Measurements from ENCODE around the gene FILIP1L. TPM values are rescaled to one million over a fixed set of nuclear protein-coding genes. Genes with fewer than 3 reads are reported as not detected.

FILIP1L gene
- polyA plus RNA-seq (2012; ENCODE audit: insufficient read depth, insufficient read length), result not detected

DNA sequence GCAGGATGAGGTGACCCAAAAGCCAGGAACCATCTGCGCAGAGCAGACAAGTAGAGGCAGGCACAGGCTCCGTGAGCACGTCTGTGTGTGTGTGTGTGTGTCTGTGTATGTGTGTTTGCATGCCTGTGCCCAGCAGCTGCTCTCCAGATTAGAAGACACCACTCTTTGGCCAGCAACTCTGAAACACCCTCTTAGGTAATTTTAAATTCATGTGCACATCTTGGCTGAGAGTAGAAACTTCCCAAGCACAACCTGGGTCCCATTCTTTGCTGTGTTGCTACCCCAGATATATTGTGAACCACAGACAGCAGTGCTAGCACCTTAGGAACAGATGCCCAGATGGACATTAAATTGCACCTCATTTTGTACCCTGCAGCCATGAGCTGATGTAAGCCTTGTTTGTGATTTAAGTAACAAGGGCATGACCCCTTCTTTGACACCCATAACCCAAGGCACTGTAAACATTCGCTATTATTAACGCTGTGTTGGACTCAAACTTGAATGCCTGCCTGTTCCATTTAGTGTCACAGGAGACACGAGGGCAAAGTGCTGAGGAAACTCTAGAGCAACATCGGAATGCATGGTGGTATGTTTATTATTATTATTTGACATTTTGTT is at the start of gene FILIP1L:
Gene FILIP1L, minus strand, starts transcription at position 89 of the 618 bp plus-strand sequence.
- H3K4me3 ChIP-seq (ENCODE audit: low read length), result no peak within 1 kb of the TSS
- DNase-seq (ENCODE audit: low read depth, low spot score), result no peak

DNA sequence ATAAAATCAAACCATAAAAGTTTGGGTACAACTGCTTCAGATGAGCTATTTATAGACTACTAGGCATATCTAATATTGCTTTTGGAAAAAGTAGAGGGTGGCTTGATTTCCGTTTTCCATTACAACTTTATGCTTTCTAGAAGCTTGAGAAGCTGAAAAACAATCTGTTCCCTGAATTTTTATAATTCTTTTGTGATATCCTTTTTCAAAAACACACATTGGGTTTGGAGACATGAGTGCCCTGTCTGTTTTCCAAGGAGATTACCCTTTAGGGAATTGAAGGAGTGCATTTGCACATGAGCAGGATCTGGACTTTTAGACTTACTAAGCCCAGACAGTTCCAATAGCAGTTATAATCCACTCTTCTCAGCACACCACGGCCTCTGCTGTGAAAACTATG is 49.5 kb upstream of the FILIP1L start:
- H3K4me3 ChIP-seq (ENCODE audit: low read length), result no peak overlapping the region
- DNase-seq (ENCODE audit: low read depth, low spot score), result no peak

DNA sequence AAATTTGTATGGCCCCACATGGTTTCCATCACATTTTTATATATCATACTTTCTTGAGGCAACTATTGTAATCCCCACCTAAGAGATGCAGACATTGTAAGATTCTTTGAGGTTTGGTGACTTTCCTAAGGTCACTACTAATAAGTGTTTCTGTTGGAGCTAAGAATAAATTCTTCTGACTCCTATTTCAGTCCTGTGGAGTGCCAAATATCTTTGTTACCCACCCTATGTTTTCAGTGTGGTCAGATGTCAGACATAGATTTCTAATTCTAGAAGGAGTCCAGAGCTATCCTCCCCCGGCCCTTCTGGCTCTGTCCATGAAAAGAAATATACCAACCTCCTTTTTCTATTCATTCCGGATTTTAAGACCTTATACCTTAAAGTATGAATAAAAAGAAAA is 46.2 kb upstream of the FILIP1L start:
- DNase-seq (ENCODE audit: low read depth, low spot score), result no peak
- no peak overlapping the region for H3K4me3 ChIP-seq (ENCODE audit: low read length)

DNA sequence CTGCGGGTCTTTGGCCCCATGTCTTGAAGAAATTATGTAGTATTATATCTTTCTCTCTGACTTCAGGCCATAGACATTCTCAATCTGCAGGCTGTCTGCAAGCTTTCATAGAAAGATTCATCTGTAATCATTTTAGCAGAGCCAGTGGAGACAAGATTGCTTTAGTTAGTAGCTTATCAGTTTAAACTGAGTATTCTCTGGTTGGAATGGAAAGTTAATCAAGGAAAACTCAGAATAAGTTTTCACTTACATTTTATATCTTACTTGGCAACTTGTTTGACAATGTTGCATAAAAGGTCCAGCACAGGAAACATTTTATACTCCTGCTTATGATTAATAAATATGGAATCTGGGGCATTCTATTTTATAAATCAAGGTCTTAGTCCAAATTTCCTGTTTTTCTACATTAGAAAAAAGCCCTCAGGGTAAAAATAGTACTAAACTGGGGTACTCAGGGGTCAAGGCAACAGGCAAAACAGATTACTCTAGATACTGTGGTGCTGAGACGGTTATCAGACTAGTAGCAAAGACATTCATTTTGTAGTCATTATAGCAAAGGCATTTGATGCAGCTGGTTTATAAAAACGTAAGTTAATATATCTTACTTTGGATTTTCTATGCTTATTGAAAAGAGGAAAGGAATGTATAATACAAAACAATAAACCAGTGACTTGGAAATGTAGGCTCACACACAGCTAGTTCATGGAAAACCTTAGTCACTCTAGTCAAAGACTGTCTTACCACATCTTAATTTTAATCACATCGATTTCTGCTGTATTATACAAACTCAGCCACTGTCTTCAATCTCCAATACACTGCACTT is 45.2 kb upstream of the FILIP1L start:
- DNase-seq (ENCODE audit: low read depth, low spot score), result no peak
- H3K4me3 ChIP-seq (ENCODE audit: low read length), result no peak overlapping the region

DNA sequence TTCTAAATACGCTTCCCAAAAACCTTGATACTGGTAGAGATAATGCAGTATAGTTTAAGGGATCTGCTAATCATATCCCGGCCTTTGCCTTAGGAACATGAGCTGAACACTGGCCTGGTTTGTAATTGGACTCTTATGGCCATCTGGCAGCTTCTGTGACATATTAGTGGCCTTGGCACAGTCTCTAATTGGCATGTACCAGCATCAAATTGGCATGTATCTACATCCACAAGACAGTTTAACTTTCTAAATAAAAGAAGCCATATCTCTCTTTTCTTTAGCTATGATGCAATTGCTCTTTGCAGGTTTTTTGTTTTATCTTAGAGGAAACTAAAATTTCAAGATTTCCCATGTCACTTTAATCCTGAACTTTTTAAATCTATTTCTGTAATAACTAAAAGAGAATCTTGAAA is 44.6 kb upstream of the FILIP1L start:
- no peak overlapping the region for H3K4me3 ChIP-seq (ENCODE audit: low read length)
- no peak for DNase-seq (ENCODE audit: low read depth, low spot score)

DNA sequence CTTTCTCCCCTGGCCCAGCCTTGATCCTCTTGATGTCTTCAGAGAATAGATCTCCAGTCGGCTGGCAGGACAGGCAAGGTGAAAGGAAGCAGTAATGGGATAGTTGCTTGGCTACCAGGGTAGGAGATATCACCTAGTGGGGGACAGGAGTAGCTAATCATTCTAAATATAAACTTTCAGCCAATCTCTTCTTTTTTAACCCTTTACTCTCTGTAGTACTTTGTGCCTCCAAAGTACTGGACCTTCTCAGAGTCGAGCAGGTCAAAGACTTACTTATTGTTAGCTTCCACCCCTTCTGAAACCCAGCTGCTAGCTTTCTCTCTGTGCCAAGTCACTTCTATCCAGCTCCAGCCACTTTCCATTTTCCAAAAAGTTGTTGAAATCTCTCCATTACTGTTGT is 43.4 kb upstream of the FILIP1L start:
- DNase-seq (ENCODE audit: low read depth, low spot score), result no peak

DNA sequence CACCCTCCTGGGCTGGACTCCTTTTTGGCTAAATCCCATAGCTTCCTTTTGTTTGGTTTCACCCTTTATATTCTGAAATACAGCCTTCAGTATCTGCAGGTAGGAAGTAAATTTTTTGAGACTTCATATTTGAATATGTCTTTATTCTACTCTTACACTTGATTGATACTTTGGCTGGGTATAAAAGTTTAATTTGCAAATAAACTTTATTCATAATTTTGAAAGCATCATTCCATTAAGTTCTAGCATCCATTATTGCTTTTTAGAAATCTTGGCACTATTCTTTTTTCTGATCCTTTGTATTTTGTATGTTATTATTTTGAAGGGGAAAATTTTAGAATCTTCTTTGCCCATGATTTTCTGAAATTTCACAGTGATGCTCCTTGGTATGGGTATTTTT is 41.3 kb upstream of the FILIP1L start:
- H3K4me3 ChIP-seq (ENCODE audit: low read length), result no peak overlapping the region
- DNase-seq (ENCODE audit: low read depth, low spot score), result no peak

More for the DNA sequence above, 43.4 kb upstream of the FILIP1L start:
- no peak overlapping the region for H3K4me3 ChIP-seq (ENCODE audit: low read length)

DNA sequence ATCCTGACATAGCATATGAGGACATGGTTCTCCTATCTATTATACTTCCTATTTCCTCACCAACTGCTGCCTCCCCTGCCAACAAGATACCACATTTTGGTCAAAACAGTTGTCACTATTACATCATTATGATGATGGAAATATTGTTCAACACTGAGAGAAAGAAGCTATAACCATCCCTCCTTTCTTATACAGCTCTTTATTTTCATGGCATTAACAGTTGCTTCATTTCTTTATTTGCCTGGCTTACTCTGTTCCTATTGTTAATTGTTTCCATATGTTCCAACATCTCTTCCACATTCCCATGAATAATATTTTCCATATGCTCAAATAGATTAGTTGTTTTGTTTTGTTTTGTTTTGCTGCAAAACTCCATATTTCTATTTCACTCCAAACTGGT is 40.8 kb upstream of the FILIP1L start:
- no peak overlapping the region for H3K4me3 ChIP-seq (ENCODE audit: low read length)
- DNase-seq (ENCODE audit: low read depth, low spot score), result no peak

DNA sequence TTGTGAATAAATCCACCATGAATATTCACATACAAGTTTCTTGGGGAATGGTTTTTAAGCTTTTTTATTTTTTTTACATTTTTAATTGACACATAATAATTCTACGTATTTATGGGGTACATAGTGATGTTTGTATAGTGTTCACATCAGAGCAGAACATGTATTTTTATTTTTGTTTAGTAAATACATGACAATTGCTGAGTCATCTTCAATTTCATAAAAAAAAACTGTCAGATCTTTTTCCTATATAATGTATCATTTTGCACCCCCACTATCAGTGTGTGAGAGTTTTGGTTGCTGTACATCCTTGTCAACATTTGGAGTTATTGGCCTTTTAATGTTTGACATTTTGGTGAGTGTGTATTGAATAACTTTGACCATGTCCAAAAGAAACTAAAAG is 39.9 kb upstream of the FILIP1L start:
- H3K4me3 ChIP-seq (ENCODE audit: low read length), result no peak overlapping the region

DNA sequence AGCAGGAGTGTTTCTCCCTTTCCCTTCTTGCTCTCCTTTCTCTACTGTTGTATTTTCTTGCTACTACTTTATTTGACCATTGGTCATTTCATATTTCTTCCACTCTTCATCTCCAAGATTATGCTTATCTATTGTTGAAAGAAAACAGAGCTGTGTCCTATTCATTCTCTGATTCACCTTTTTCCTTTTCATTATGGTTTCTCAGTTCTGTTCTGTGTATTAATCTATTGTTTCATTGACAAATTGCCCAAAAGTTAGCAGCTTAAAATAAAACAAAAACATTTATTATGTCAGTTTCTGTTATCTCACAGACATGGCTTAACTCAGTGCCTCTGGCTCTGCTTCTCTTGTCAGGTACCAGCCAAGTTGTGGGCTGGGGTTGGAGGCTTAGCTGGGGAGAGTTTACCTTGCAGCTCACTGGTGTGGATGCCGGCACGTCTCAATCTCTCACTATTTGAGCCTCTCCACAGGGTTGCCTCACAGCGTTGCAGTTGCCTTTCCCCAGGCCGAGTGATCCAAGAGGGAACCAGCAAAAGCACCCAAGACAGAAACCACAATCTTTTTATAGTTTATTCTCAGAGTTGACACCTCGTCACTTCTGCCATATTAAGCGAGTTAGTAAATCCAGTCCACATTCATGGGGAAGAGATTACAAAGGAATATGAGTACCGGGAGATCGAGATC is 36.9 kb upstream of the FILIP1L start:
- no peak overlapping the region for H3K4me3 ChIP-seq (ENCODE audit: low read length)
- DNase-seq (ENCODE audit: low read depth, low spot score), result no peak

More for the DNA sequence above, 39.9 kb upstream of the FILIP1L start:
- DNase-seq (ENCODE audit: low read depth, low spot score), result no peak

DNA sequence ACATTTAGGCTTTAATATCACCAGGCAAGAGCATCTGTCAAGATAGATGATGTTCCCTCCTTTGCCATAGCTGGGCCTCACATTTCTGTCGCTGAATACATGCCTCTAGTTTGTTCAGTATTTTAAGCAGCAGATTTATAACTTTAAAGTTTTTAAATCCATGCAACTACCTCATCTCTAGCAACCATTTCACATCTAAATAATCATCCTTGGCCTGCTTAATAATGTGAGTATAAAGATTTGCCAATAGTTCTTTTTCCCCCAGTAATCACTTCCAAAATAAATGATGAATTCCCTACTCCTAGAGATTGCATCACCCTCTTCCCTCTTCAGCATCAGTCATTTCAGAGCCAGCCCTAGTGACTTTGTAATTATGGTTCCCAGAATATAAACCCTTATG is 36.2 kb upstream of the FILIP1L start:
- no peak for DNase-seq (ENCODE audit: low read depth, low spot score)
- no peak overlapping the region for H3K4me3 ChIP-seq (ENCODE audit: low read length)

DNA sequence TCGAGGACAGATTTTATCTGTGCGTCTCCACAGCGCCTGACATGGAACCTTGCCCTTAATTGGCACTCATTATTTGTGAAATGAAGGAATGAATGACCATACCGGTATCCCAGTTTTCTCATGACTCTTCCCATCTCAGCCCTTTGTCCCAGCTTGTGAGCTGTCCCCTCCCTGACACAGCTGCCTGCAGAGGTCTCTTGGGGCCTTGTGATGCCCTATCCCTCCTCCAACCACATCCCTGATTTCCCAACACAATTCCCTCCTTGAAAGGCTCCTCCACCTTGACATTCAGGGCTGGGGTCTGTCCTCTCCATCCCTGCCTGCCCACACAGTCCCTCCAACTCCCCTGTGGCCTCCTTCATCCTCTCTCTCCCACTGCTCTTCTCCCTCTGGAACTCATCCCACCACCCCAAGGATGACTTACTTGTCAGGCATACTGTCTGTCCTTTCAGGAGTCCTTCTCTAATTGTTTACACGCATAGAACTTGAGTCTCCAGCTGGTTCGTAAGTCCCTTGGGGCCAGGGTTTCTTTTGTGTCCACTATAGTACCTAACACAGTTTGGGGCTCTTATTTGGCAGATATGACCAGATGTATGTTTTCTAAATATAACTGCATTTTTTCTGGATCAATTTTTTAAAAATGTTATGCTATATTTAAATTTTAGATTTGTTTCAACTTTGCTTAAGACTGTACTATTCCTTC is 35.6 kb upstream of the FILIP1L start:
- H3K4me3 ChIP-seq (ENCODE audit: low read length), result no peak overlapping the region
- no peak for DNase-seq (ENCODE audit: low read depth, low spot score)

DNA sequence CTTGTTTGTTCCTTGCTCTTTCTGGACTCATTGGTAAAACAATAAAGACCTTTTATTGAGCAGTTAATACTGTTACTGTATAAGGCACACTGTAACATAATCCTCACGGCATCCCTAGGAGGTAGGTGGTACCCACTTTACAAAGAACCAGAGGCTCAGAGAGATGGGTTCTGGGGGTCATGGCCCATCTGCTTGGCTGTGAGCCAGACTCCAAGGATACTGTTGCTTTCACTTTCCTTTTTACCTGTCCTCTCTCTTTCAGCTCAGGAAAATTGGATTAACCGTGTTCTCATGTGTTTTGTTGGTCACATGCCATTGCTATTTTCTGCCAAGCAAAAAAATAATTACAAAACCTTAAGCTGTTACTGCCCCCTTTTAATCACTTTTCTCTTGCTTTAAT is 34.8 kb upstream of the FILIP1L start:
- DNase-seq (ENCODE audit: low read depth, low spot score), result no peak

DNA sequence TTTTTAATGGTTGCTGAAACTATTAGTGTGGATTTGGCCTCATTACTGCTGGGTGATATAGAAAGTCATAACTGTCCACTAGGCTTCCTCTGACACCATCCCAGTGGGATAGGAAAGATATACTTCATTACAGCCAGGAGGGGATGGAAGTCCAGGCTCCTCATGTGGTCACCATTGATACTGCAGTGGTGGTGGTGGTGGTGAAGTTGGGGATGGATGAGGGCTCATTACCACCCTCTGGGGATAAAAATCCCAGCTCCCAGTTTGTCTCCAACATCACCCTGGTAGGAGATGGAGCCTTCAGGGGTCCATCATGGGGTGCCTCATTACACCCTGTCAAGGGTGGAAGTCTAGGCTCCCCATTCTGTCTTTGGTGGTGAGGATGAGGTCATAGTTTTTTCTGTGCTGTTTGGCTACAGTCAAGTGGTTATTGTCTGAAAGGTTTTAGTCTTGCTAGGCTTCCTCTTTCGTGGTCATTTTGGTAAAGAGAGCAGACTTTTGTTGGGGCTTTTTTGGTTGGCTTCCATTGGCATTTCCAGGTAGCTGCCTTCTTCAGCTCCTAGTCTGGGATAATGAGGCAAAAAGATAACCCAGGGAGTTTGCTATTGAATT is 30.1 kb upstream of the FILIP1L start:
- DNase-seq (ENCODE audit: low read depth, low spot score), result peak; percentile 7
- H3K4me3 ChIP-seq (ENCODE audit: low read length), result no peak overlapping the region

More for the DNA sequence above, 34.8 kb upstream of the FILIP1L start:
- H3K4me3 ChIP-seq (ENCODE audit: low read length), result no peak overlapping the region

DNA sequence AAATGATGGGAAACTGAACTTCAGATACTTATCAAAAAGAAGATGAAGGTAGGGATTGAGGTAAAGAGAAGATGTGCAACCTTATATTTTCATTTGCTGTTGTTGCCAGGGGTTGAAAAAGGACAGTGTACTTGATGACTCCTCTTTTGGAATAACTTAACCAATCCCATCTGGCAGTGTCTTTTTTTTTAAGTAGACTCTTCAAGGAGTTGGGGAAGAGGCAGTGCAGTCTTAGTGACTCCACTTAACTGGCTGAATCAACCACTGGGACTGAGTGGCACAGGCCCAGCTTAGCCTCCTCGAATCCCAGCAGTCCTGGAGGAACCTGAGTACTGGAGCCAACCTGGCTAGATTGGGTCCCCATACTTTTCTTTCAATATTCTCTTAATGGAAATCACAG is 27.3 kb upstream of the FILIP1L start:
- no peak overlapping the region for H3K4me3 ChIP-seq (ENCODE audit: low read length)
- DNase-seq (ENCODE audit: low read depth, low spot score), result no peak

DNA sequence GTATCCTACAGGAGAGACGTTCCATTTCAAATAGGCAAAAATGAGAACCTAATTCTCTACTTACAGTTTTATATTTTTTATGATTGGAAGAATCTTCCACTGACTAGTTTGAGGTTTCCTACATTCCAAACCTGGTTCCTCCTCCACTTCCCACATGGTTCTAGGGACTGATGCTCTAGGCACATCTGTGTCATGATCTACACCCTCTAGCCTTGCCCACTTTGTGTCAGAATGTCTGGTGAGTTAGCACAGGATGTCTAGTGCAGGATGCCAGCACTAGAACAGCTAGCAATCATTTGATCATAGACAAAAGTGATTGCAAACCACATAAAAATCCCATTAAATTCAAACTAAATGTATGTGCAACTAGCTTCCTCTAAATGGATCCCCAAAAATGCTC is 26.7 kb upstream of the FILIP1L start:
- DNase-seq (ENCODE audit: low read depth, low spot score), result no peak
- no peak overlapping the region for H3K4me3 ChIP-seq (ENCODE audit: low read length)

DNA sequence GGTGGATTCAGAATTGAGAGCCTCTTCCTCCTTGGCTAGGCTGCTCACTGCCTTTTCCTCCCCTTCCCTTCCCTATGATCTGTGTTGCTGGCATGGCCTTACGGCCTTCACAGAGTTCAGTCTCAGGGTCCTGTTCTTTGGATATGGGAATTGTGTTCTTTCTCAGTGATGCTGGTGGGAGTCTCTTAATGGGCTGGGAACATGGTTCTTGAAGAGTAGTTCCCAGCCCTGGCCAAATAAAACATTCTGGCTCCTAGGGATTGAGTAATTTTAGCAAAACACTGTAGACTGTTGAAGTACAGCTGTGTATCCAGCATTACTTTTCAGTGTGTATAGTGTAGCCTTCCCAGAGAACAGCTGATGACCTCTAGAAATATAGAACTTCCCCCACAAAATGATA is 22.6 kb upstream of the FILIP1L start:
- no peak for DNase-seq (ENCODE audit: low read depth, low spot score)
- H3K4me3 ChIP-seq (ENCODE audit: low read length), result no peak overlapping the region

DNA sequence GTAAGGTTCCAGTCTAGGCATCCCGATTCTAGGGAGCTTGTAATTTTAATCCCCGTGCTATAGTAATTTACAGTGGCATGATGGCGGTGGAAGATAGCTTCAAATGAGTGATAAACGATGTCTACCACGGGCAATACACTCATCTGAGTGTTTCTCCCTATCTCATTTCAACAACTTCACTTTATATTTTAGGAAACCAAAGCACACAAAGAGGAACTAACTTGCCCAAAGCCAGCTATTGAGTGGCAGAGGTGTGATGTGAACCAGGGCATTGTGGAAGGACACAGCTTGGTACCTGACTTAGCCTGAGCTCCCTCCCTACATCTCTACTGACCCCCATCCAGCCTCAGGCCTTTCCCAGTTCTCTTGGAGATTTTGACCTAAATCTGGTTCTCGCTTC is 16.9 kb upstream of the FILIP1L start:
- no peak for DNase-seq (ENCODE audit: low read depth, low spot score)

DNA sequence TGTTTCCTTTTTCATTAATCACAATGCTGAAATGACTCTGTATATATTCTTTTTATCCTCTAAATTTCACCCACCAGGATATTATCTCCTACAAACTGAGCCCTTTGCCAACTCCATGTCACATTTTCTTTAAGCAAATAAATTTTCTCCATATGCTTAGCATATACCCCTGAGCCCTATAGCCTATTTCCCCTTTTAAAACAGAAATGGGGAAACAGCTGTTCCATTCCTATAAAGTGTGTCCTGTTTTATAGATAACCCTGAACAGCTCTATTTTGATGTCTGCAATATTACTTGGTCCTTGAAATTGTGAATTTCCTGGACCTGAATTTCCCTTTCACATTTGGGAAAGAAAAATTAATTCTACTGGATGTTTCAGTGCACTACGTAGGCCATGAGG is 15.6 kb upstream of the FILIP1L start:
- DNase-seq (ENCODE audit: low read depth, low spot score), result no peak

More for the DNA sequence above, 16.9 kb upstream of the FILIP1L start:
- H3K4me3 ChIP-seq (ENCODE audit: low read length), result no peak overlapping the region

More for the DNA sequence above, 15.6 kb upstream of the FILIP1L start:
- no peak overlapping the region for H3K4me3 ChIP-seq (ENCODE audit: low read length)
